ENCODE results near the gene CCDC97. TPM values are rescaled to one million over a fixed set of nuclear protein-coding genes. Genes with fewer than 3 reads are reported as not detected.

Gene CCDC97
- total RNA-seq, 4 donors from 2014 or later: 4.4 to 38.0 (median 10.8) TPM

- no peak for DNase-seq
- Histone ChIP-seq H3K4me3 (no peak overlapping the region), H3K27me3 (no peaks in the 10 kb centered on the region), H3K4me1 (peaks cover 10 to 17% of the 10 kb centered on the region in 2 donors), H3K27ac (no peak overlapping the region), H3K36me3 (no peaks in the 10 kb centered on the region), H3K9me3 (no peaks in the 10 kb centered on the region)
- intact Hi-C loops (cut with DNase I; ENCODE audit: low total_unique reads): no loop called here
- TF ChIP-seq CTCF (IDR thresholded peaks at IDR 0.05) (no peak), POLR2A (IDR thresholded peaks at IDR 0.05) (no peak)
Observed at GRCh38 chr19:41318696-41319499, 8.9 kb downstream of the CCDC97 start.

- Histone ChIP-seq H3K4me1 (peaks cover 10 to 25% of the 10 kb centered on the region in 2 donors), H3K27me3 (no peaks in the 10 kb centered on the region), H3K9me3 (no peaks in the 10 kb centered on the region), H3K4me3 (no peak overlapping the region), H3K27ac (no peak overlapping the region), H3K36me3 (no peaks in the 10 kb centered on the region)
- no peak for TF ChIP-seq POLR2A (IDR thresholded peaks at IDR 0.05)
- no peak for DNase-seq
- intact Hi-C loops (cut with DNase I; ENCODE audit: low total_unique reads): no loop called here
Observed at GRCh38 chr19:41319500-41320184, 9.7 kb downstream of the CCDC97 start.

- intact Hi-C loops (cut with DNase I; ENCODE audit: low total_unique reads): no loop called here
- no peak for DNase-seq
- no peaks in the 10 kb centered on the region for H3K9me3 ChIP-seq
- peaks cover 10 to 29% of the 10 kb centered on the region in 2 donors for H3K4me1 ChIP-seq
- H3K27me3 ChIP-seq: no peaks in the 10 kb centered on the region
- no peaks in the 10 kb centered on the region for H3K36me3 ChIP-seq
- H3K4me3 ChIP-seq: no peak overlapping the region
- no peak overlapping the region for H3K27ac ChIP-seq
- TF ChIP-seq CTCF (IDR thresholded peaks at IDR 0.05) (no peak), POLR2A (IDR thresholded peaks at IDR 0.05) (no peak)
Observed at GRCh38 chr19:41320185-41320518, 10.2 kb downstream of the CCDC97 start.

GRCh38 chr19:41320568-41320967 is 10.6 kb downstream of the CCDC97 start:
- no peaks in the 10 kb centered on the region for H3K27me3 ChIP-seq
- H3K36me3 ChIP-seq: no peaks in the 10 kb centered on the region
- TF ChIP-seq POLR2A (IDR thresholded peaks at IDR 0.05): no peak
- no peak for TF ChIP-seq CTCF (IDR thresholded peaks at IDR 0.05)
- intact Hi-C loops (cut with DNase I; ENCODE audit: low total_unique reads): no loop called here
- peaks cover 10 to 30% of the 10 kb centered on the region in 2 donors for H3K4me1 ChIP-seq
- no peak overlapping the region for H3K4me3 ChIP-seq
- H3K9me3 ChIP-seq: no peaks in the 10 kb centered on the region
- DNase-seq: no peak
- H3K27ac ChIP-seq: peak overlapping the region; percentile 96 to 99

- no peak for DNase-seq
- Histone ChIP-seq H3K27me3 (no peaks in the 10 kb centered on the region), H3K9me3 (no peaks in the 10 kb centered on the region), H3K36me3 (no peaks in the 10 kb centered on the region), H3K4me3 (no peak overlapping the region), H3K27ac (peak overlapping the region; percentile 96 to 99), H3K4me1 (peaks cover 10 to 36% of the 10 kb centered on the region in 2 donors)
- TF ChIP-seq POLR2A (IDR thresholded peaks at IDR 0.05): no peak
- TF ChIP-seq CTCF (IDR thresholded peaks at IDR 0.05): no peak
- intact Hi-C loops (cut with DNase I; ENCODE audit: low total_unique reads): no loop called here
Observed at GRCh38 chr19:41321204-41321599, 11.2 kb downstream of the CCDC97 start.
